DND-41 (cell line): Measurements from ENCODE around the gene GRID1.
"Not testable (repeated sequence)": the region's sequence is repeated elsewhere in the genome, so short reads cannot be mapped to it uniquely, and the experiment has no call there.

Experiments
- ATAC-seq: fragments of 200-7000 bp; cut with Tn5 transposase; 3 replicates; pipeline ENCODE4 v1.9.1; 2021; ENCODE audit warnings: low read depth; ENCODE audit not compliant: insufficient read depth
- DNase-seq: peaks from one replicate; pipeline ENCODE4 v3.0.0-alpha.2; 2020
- H2AFZ ChIP-seq: 2 replicates; pipeline ENCODE4 v1.6.0; 2012; ENCODE audit warnings: low read depth, low read length
- H3K27ac ChIP-seq: 2 replicates; pipeline ENCODE4 v1.5.1; 2012; ENCODE audit warnings: low read length, inconsistent platforms
- H3K27me3 ChIP-seq: fragments of 200-600 bp; sonication (generic); 2 replicates; pipeline ENCODE4 v1.6.0; 2012; ENCODE audit warnings: low read length, mild to moderate bottlenecking, inconsistent platforms; ENCODE audit not compliant: insufficient read depth, poor library complexity
- H3K36me3 ChIP-seq: 2 replicates; pipeline ENCODE4 v1.5.1; 2012; ENCODE audit warnings: low read length, inconsistent platforms; ENCODE audit not compliant: insufficient read depth
- H3K4me1 ChIP-seq: 2 replicates; pipeline ENCODE4 v1.5.1; 2012; ENCODE audit warnings: mild to moderate bottlenecking, low read length; ENCODE audit not compliant: insufficient read depth
- H3K4me2 ChIP-seq: 2 replicates; pipeline ENCODE4 v1.6.0; 2012; ENCODE audit warnings: mild to moderate bottlenecking, moderate library complexity, low read length, inconsistent platforms; ENCODE audit not compliant: insufficient read depth
- H3K4me3 ChIP-seq, 2 experiments: fragments of 200-600 bp in 1 of 2; shearing (Covaris generic) in 1 of 2; 2 replicates each; pipeline ENCODE4 v1.5.1; 2012 to 2016; ENCODE audit warnings: inconsistent platforms in 2 of 2, low read length in 2 of 2, mild to moderate bottlenecking in 2 of 2, low read depth in 1 of 2, moderate library complexity in 1 of 2
- H3K79me2 ChIP-seq: 2 replicates; pipeline ENCODE4 v1.6.0; 2012; ENCODE audit warnings: low read length, inconsistent platforms; ENCODE audit not compliant: insufficient read depth
- H3K9ac ChIP-seq: 2 replicates; pipeline ENCODE4 v1.6.0; 2012; ENCODE audit warnings: low read depth, mild to moderate bottlenecking, inconsistent platforms, low read length, moderate library complexity
- H3K9me3 ChIP-seq: 2 replicates; pipeline ENCODE4 v1.5.1; 2012; ENCODE audit warnings: low read length, moderate library complexity, mild to moderate bottlenecking, inconsistent platforms; ENCODE audit not compliant: insufficient read depth, severe bottlenecking
- H4K20me1 ChIP-seq: 2 replicates; pipeline ENCODE4 v1.6.0; 2012; ENCODE audit warnings: low read length; ENCODE audit not compliant: insufficient read depth
- CTCF ChIP-seq: IDR thresholded peaks from 2 replicates; pipeline ENCODE4 v1.5.1; 2012; ENCODE audit warnings: borderline replicate concordance, low read length, moderate library complexity, mild to moderate bottlenecking; ENCODE audit not compliant: poor library complexity, severe bottlenecking; ENCODE audit errors: extremely low read depth
- EZH2 ChIP-seq: IDR thresholded peaks from 3 replicates; pipeline ENCODE4 v1.6.1; 2012; ENCODE audit warnings: borderline replicate concordance, low read depth, mild to moderate bottlenecking, moderate library complexity, low read length, inconsistent platforms; ENCODE audit not compliant: severe bottlenecking

GRID1 gene

GRCh38 chr10:86077871-86078638 lies 288.5 kb downstream of the GRID1 start:
- no peaks in the 10 kb centered on the region for H3K4me1 ChIP-seq
- H3K27me3 ChIP-seq = peaks cover 2% of the 10 kb centered on the region
- DNase-seq (no peak), ATAC-seq (no peak)
- H4K20me1 ChIP-seq = no peaks in the 10 kb centered on the region
- no peak overlapping the region for H3K27ac ChIP-seq
- no peaks in the 10 kb centered on the region for H3K79me2 ChIP-seq
- no peaks in the 10 kb centered on the region for H3K36me3 ChIP-seq
- no peak overlapping the region for H3K9ac ChIP-seq
- no peaks in the 10 kb centered on the region for H3K9me3 ChIP-seq
- no peak overlapping the region for H3K4me3 ChIP-seq
- no peak overlapping the region for H2AFZ ChIP-seq
- no peak for TF ChIP-seq EZH2
- no peak for TF ChIP-seq CTCF
- no peak overlapping the region for H3K4me2 ChIP-seq

GRCh38 chr10:86077271-86077670 lies 289.3 kb downstream of the GRID1 start:
- TF ChIP-seq EZH2 (no peak), CTCF (no peak)
- Histone ChIP-seq H3K27ac (no peak overlapping the region), H3K79me2 (no peaks in the 10 kb centered on the region)

GRCh38 chr10:86076497-86076896 lies 290.1 kb downstream of the GRID1 start:
- not testable (repeated sequence) for H3K79me2 ChIP-seq, H3K27ac ChIP-seq, ATAC-seq, H3K4me2 ChIP-seq, H3K4me3 ChIP-seq, H3K9me3 ChIP-seq, H4K20me1 ChIP-seq, H3K36me3 ChIP-seq, H2AFZ ChIP-seq, H3K4me1 ChIP-seq, H3K27me3 ChIP-seq, H3K9ac ChIP-seq, DNase-seq

More at GRCh38 chr10:86077271-86077670, 289.3 kb downstream of the GRID1 start:
- DNase-seq (no peak), ATAC-seq (no peak)
- no peaks in the 10 kb centered on the region for H3K36me3 ChIP-seq
- H3K4me1 ChIP-seq = no peaks in the 10 kb centered on the region
- no peak overlapping the region for H2AFZ ChIP-seq
- no peak overlapping the region for H3K4me3 ChIP-seq
- H4K20me1 ChIP-seq = no peaks in the 10 kb centered on the region
- H3K9ac ChIP-seq = no peak overlapping the region
- no peak overlapping the region for H3K4me2 ChIP-seq
- peaks cover 2% of the 10 kb centered on the region for H3K27me3 ChIP-seq
- H3K9me3 ChIP-seq = no peaks in the 10 kb centered on the region

GRCh38 chr10:86075512-86075911 lies 291.1 kb downstream of the GRID1 start:
- Histone ChIP-seq H4K20me1 (no peaks in the 10 kb centered on the region; the same call in 1 of the 2 replicates), H3K79me2 (no peaks in the 10 kb centered on the region), H3K27ac (no peak overlapping the region), H3K4me1 (no peaks in the 10 kb centered on the region), H3K9me3 (no peaks in the 10 kb centered on the region), H3K4me3 (no peak overlapping the region), H3K27me3 (peaks cover 9% of the 10 kb centered on the region), H3K4me2 (no peak overlapping the region), H2AFZ (no peak overlapping the region), H3K36me3 (no peaks in the 10 kb centered on the region), H3K9ac (no peak overlapping the region)
- DNase-seq = no peak
- ATAC-seq = no peak
- TF ChIP-seq CTCF (no peak), EZH2 (no peak)
